GM23248 (cell line): Measurements from ENCODE around the gene MOB2.

Source experiments
- EZH2 ChIP-seq: fragments of 200-600 bp; sonication (generic); IDR thresholded peaks from 2 replicates; pipeline ENCODE4 v1.6.1; 2018; ENCODE audit warnings: antibody characterized with exemption, mild to moderate bottlenecking; ENCODE audit not compliant: insufficient read depth, poor library complexity, severe bottlenecking
- EZH2phosphoT487 ChIP-seq: fragments of 200-600 bp; sonication (generic); IDR thresholded peaks from 2 replicates; pipeline ENCODE4 v1.6.1; 2018; ENCODE audit warnings: antibody characterized with exemption, moderate library complexity, mild to moderate bottlenecking, low read depth; ENCODE audit not compliant: insufficient read depth

DNA sequence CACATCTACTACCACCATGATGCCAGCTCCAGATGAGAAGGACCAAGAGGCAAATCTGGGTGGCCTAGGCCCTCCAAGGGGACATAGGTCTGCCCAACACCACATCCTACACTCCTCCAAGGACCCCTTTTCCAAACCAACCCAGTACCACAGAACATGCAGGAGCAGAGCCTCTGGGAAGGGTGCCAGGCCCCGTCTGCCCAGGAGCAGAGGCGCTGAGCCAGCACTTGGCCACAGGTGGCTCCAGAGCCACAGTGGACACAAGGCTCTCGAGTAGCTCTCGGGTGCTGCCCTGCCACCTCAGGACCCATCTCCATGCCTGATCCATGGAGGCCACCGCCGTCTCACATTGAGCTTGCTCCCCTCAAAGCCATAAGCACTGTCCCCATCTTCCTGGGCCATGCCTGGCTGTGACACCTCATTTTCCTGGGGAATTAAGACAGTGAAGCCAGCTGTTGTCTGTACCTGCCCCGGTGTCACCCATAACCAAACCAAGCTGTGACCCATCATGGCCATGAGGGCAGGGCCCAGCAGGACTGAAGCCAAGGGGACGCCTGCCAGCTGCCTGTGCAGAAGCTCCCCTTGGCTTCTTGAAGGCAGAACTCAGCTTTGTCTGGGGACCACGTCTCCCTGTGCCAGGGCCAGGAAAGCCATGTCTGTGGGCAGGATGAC lies 7.4 kb downstream of the MOB2 start:
- TF ChIP-seq EZH2 (no peak), EZH2phosphoT487 (no peak)
